AG10803 (cell line): ENCODE measurements around the gene ITGAV.

Experiments used
- DNase-seq: peaks from one replicate; pipeline ENCODE4 v3.0.0; 2010; ENCODE audit warnings: low read depth
- H3K4me3 ChIP-seq: 2 replicates; pipeline ENCODE4 v1.5.1; 2011; ENCODE audit warnings: mild to moderate bottlenecking, low read length, control low read depth
- CTCF ChIP-seq: conservative IDR thresholded peaks from 2 replicates; pipeline ENCODE4 v1.5.1; 2011; ENCODE audit warnings: mild to moderate bottlenecking, low read length, control low read depth, inconsistent platforms

Gene ITGAV

DNA sequence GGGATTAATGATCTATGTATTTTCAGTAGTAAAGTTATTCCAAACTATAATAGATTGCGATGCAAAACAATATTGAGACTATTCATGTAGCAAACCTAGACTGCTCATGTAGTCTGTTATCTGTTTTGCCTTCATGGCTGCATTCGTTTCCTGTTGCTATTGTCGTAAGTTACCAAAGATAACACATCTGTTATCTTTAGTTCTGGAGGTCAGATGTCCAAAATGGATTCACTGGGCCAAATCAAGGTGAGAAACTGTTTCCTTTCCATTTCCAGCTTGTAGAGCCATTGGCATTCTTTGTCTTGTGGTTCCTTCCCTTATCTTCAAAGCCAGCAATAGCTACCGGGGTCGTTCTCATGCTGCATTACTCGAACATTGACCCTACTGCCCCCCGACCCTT is 20.9 kb downstream of the ITGAV start:
- H3K4me3 ChIP-seq = no peak overlapping the region
- TF ChIP-seq CTCF = no peak
- DNase-seq = no peak

DNA sequence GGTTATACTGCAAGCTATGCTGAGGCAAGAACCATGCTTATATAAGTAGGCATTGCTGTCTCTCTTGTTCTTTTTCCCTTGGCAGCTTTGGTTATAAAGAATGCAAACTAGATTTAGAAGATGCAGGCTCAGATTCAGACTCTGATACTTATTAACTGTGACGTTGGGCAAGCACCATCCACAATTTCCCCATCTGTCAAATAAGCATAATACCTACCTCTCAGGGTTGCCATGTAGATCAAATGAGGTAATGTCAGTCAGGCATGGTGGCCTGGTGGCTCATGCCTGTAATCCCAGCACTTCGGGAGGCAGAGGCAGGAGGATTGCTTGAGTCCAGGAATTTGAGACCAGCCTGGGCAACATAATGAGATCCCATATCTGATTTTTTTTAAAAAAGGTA is 21.7 kb downstream of the ITGAV start:
- no peak overlapping the region for H3K4me3 ChIP-seq

GRCh38 chr2:186612026-186612425 is 22.2 kb downstream of the ITGAV start:
- DNase-seq = no peak
- H3K4me3 ChIP-seq = no peak overlapping the region
- no peak for TF ChIP-seq CTCF

More for the DNA sequence above, 21.7 kb downstream of the ITGAV start:
- no peak for TF ChIP-seq CTCF
- no peak for DNase-seq

- DNase-seq = no peak
- no peak for TF ChIP-seq CTCF
- no peak overlapping the region for H3K4me3 ChIP-seq
Observed at GRCh38 chr2:186612555-186613440, 22.9 kb downstream of the ITGAV start.

DNA sequence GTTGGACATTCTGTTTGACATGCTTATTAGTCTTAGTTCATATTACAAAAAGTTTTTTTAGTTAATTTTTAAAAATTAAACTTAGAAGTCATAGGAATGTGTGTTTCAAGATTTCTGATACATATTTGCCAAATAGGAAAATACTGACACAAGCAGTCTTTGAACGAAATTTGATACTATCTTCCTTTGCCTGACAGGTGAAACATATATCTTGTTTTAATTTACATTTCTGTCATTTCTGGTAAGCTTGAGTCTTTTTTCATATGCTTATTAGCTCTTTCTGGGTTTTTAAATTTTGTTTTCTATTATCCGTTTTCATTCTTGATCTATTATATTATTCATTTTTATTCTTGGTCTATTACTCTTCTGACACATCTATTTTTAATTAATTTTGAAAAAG is 24.5 kb downstream of the ITGAV start:
- no peak for DNase-seq
- no peak for TF ChIP-seq CTCF
- H3K4me3 ChIP-seq = no peak overlapping the region

GRCh38 chr2:186617148-186617547 is 27.3 kb downstream of the ITGAV start:
- no peak for DNase-seq
- H3K4me3 ChIP-seq = no peak overlapping the region
- TF ChIP-seq CTCF = no peak

- TF ChIP-seq CTCF = no peak
- no peak overlapping the region for H3K4me3 ChIP-seq
- no peak for DNase-seq
Observed at GRCh38 chr2:186617771-186618170, 27.9 kb downstream of the ITGAV start.
